NCI-H2081 treated with DMSO at 0.1 percent for 48 hours (cell line): Measurements from ENCODE around the gene DYRK3.
A peak's percentile ranks its signal among the peaks of the same experiment; 100 is the strongest.
"Not testable (repeated sequence)": the region's sequence is repeated elsewhere in the genome, so short reads cannot be mapped to it uniquely, and the experiment has no call there.

Experiments used
- DNase-seq: peaks from one replicate; lab custom pipeline; 2025; lab: John Stamatoyannopoulos, UW

DYRK3 gene

GRCh38 chr1:206635080-206635977 is at the start of gene DYRK3:
Gene DYRK3 (plus strand): TSS chr1:206635536. CDS start chr1:206635704, 168 bp downstream.
- DNase-seq = peak; percentile 74

GRCh38 chr1:206586501-206587445 is 48.6 kb upstream of the DYRK3 start:
- DNase-seq = no peak

DNA sequence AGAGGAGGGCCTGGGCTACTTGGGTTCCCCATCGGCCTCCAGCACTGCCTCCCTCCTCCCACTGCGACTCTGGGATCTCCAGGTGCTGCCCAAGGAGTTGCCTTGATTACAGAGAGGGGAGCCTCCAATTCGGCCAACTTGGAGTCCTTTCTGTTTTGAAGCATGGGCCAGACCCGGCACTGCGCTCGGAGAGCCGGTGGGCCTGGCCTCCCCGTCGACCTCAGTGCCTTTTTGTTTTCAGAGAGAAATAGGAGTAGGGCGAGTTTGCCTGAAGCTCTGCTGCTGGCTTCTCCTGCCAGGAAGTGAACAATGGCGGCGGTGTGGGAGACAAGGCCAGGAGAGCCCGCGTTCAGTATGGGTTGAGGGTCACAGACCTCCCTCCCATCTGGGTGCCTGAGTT is 47.4 kb upstream of the DYRK3 start:
- no peak for DNase-seq

DNA sequence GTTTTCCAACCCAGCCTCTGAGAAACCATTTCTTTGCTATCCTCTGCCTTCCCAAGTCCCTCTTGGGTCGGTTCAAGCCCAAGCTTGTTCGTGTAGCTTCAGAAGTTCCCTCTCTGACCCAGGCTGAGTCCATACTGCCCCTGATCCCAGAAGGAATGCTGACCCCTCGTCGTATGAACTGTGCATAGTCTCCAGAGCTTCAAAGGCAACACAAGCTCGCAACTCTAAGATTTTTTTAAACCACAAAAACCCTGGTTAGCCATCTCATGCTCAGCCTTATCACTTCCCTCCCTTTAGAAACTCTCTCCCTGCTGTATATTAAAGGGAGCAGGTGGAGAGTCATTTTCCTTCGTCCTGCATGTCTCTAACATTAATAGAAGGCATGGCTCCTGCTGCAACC is 46.8 kb upstream of the DYRK3 start:
- DNase-seq = no peak

DNA sequence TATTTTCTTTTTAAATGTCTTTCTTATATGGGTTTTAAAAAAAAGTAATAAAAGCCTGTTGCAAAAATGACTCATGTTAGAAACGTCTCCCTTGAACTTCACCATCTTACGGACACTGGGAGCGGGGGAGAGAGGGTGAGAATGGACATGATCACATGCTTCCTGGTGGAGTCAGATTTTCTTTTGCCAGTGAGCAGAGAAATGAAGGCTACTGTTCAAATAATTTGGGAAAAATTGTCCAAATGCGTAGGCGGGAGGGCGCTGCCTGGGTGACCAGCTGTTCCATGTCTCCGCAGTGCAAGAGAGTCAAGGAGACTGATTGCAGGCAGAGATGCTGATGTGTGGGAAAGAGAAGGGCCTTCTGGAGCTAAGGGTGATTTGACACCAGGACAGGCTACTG is 46.1 kb upstream of the DYRK3 start:
- DNase-seq = no peak

DNA sequence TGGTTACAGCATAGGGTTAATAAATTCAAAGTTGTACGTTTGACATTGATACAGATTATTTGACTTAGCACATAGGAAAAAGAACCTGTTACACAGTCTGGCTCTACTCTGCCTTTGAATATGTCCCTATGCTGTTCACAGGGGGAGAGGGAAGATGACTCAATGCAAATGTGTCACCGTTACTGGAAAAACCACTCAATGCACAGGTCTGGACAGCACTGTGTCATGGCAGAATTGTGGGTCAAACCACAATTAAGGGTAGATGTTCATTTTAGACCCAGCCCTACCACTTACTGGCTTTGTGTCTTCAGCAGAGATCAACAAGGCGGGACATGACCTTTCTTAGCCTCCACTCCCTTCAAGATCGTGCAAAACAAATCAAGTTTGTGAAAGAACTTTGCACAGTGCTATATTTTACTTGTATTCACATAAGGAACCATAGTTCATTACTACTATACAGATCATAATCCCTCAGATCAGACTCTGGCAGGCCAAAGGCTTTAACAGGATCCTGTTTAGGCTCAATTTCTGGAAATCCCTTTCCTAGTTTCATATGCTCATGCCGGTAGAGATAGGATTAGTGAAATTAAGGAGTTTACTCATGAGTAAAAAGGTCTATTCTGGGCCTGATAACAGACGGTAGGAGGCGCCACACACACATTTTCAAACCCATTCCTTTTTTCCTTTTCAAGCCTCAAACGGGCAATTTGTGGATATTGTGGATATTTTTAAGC is 45.1 kb upstream of the DYRK3 start:
- no peak for DNase-seq

- no peak for DNase-seq
These were observed 44.1 kb upstream of the DYRK3 start for GRCh38 chr1:206591226-206591625.

DNA sequence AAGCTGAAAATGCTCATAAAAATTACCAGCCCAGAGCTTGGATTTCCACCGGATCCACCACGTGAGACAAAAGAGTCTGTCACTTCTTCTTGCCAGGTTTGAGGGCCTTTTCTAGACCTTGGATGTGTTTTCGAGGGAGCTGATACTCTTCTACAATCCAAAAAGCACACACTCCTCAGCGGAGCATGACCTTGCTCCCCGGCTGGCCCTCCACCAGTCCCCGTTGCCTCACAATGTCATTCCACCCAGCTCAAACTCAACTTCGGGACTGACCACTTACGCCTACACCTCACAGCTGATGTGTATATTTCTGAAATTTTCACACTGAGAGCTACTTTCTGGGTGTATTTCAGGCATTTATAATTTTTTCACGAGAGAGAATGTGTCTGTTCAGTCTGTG is 43.6 kb upstream of the DYRK3 start:
- no peak for DNase-seq

DNA sequence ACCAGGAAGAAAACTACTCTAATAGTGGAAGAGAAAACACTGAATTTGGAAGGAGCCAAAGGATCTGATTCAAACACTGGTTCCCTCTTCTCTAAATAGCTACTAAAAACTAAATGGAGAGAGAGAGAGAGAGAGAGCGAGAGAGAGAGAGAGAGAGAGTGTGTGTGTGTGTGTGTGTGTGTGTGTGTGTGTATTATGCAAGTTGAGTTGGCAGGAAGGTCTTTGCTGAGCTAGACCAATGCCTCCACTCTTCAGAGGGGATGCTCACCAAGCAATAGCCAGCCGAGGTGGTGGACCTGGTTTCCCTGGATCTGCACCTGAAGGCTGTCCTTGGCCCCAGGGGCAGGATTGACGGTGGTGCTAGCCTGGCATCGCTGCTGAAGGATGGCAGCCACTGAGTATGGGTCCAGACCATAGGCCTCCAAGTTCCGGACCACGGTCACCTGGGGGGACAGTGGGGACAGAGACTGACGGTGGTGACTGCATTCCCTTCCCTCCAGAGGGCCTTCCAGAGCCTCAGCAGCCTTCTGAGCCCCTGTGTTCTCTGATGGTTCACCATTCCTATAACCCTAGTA is 41.9 kb upstream of the DYRK3 start:
- DNase-seq = no peak

DNA sequence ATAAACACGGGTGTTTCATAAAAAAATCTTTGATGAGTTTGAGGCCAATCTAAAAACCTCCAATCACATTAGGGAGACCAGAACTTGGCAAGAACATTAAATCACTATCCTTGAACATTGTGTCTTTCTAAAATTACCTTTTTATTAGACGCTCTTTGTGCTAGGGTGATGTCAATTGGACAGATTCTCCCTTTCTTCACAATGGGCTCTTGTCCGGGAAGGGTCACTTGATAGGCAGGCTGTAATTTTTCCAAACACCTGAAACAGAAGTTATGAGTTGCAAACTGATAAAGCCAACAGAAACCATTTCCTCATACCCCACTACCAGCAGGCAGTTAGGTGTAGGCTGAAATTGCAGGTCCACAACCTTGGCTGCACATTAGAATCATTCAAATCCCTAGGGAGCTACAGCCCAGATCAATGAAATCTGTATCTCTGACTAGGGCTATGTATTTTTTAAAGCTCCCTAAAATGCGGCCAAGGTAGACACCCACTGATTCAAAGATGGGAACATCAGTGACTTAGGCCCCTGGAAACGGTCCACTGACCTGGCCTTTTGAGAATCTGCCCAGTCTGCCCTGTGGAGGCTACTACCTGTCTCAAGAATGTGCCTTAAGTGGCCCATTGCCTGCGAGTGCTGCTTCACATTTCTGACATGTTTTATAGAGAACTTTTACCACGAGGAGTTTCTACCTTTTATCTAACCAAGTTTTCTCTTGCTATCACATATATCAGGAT is 39.6 kb upstream of the DYRK3 start:
- DNase-seq = no peak

DNA sequence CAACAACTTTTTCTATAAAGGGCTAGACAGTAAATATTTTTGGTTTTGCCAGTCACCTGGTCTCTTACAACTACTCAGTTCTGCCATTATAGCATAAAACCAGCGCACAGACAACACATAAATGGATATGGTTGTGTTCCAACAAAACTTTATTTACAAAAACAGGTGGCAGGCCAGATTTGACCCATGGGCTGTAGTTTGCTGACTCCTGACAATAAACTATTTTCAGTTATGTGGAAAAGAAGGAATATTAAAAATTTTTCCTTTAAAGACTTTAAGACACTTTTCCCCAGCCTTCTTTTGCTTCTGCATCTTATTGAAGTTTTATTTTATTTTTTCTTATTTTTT is 39.0 kb upstream of the DYRK3 start:
- DNase-seq = no peak

- no peak for DNase-seq
These were observed 34.8 kb upstream of the DYRK3 start for GRCh38 chr1:206600527-206600926.

- no peak for DNase-seq
These were observed 30.5 kb upstream of the DYRK3 start for GRCh38 chr1:206604861-206605260.

GRCh38 chr1:206606867-206607266 is 28.5 kb upstream of the DYRK3 start:
- no peak for DNase-seq

DNA sequence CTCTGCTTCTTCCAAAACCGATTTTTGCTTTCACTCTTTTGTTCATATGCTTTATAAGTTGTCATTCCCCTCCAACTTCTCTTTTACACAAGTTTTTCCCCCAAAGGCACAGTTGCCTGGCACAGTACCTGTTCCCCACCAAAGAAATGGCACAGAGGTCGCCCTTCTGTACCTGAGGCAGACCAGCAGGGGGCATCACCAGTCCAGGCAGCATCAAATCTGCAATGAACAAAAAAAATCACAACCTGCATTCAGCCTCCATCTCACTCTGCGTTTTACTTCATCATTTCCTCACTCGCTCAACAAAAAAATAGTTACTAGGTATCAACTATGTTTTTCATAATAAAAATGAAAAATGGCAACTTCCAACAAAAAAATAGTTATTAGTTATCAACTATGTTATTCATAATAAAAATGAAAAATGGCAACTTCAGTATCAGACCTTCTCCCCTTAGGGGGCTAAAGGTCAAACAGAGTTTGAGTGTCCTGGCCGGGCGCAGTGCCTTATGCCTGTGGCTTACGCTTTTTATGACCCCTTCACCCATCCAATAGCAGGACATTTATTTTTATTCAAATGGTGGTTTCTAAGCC is 27.1 kb upstream of the DYRK3 start:
- DNase-seq = no peak

DNA sequence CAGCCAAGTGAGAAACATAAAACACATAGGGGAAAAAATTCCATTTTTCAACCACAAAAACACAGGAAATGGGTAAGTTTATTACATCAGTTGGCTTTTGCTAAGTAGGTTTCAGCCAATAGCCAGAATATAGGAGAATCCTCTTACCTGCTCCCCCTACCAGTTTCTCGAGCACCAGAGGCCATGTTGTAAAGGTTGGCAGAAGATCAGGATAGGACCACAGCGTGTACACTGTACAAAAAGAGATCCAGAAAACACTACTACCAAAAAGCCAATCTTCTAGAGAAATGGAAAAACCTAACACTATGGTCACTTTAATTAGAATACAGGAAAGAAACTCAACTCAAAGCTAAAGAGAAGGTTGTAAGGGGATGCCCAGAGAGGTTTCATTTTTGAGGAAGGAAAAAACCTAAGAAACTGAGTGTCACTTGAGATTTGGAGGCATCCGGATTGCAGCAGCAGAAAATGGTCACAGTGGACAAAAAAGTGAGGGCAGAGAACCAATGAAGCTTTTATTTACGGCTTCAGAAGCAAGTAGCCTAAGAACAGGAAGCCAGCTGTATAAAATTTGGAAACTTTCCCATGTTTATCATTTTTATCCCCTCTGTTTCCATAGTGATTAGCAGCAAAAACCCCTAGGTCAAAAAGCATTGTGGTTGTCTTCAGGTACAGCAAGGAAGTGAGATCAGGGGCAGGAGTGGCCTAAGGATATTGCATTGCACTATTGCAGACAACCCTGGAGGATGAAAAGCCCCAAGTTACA is 25.9 kb upstream of the DYRK3 start:
- no peak for DNase-seq

GRCh38 chr1:206612129-206612876 is 23.0 kb upstream of the DYRK3 start, which contains the start of gene EIF2D:
Gene EIF2D (minus strand): TSS chr1:206612465. CDS start chr1:206612342, 123 bp downstream.
- peak; percentile 76 for DNase-seq

GRCh38 chr1:206626396-206626795 is 8.9 kb upstream of the DYRK3 start:
- DNase-seq = not testable (repeated sequence)

- no peak for DNase-seq
These were observed 6.4 kb upstream of the DYRK3 start for GRCh38 chr1:206628916-206629315.
